Stimulated activated effector memory CD8-positive, alpha-beta T cell treated with anti-CD3 and anti-CD28 coated beads, Interleukin-12 subunit alpha, Interleukin-12 subunit beta, amount 100 ng/mL, for 72 hours (primary cell): ENCODE measurements around the gene ITPA.

Source experiments
- ATAC-seq: fragments of 150-1000 bp; cut with Tn5 transposase; 2 replicates; pipeline ENCODE4 v1.10.0; 2021
- DNase-seq, 2 donors: peaks; one replicate each; pipeline ENCODE4 v3.0.0; 2021 to 2022; ENCODE audit warnings: low spot score in 2 of 2
- H3K27ac Mint-ChIP-seq: one replicate; pipeline ENCODE4 v1.8.0; 2022; ENCODE audit warnings: mild to moderate bottlenecking, mixed read lengths
- H3K36me3 Mint-ChIP-seq: one replicate; pipeline ENCODE4 v1.8.0; 2022; ENCODE audit warnings: mild to moderate bottlenecking, mixed read lengths
- H3K4me1 Mint-ChIP-seq: one replicate; pipeline ENCODE4 v1.8.0; 2022; ENCODE audit warnings: mixed read lengths
- H3K4me3 Mint-ChIP-seq: one replicate; pipeline ENCODE4 v1.8.0; 2022; ENCODE audit warnings: mild to moderate bottlenecking, mixed read lengths
- H3K9me3 Mint-ChIP-seq: one replicate; pipeline ENCODE4 v1.8.0; 2022; ENCODE audit warnings: mixed read lengths

ITPA gene

DNA sequence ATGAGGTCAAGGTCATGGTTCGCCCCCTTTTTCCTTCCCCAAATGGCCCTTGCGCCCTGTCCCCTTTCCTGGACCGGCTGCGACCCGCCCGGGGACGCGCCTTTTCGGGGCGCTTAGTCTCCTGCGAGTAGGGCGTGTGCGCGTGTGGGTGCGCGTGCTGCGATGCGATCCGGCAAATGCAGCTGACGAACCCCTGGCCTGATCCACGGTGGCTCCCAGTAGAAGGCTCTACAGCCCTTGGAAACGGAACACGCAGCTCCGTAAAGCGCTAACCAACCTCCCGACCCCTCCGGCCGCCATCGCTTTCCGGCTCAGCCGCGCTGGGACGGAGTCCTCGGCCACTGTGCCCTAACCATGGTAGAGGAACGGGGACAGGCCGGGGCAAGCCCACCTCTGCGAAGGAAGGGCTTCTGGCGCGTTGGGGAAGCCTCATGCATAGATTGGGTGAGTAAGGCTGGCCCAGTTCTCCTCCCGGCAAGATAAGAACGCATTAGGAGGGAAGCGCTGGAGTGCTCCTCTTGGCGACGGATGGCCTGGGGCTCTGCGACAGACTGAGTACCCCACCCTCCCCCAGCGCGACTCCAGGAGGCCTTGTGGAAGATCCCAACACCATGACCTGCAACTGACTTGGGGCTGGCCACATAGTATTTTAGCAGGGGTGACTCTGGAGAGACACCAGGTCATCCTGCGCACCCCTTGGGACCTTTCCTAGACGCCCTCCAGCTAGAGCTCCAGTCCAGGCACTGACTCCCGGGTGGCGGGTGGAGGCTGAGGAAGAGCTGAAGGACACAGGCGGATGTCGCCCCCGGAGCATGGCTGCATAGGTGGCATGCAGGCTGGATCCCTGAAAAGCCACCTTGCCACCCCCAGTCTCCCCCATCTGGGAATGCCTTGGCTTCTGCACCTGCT lies 30.8 kb downstream of the ITPA start:
- Mint-ChIP-seq H3K36me3 (no peaks in the 10 kb centered on the region), H3K27ac (no peak overlapping the region), H3K4me1 (peaks cover 20% of the 10 kb centered on the region), H3K4me3 (peak overlapping the region; percentile 87), H3K9me3 (no peaks in the 10 kb centered on the region)
- ATAC-seq (no peak), DNase-seq (peak in 1 of 2 donors; percentile 60)

- Mint-ChIP-seq H3K4me1 (peaks cover 20% of the 10 kb centered on the region), H3K27ac (no peak overlapping the region), H3K36me3 (no peaks in the 10 kb centered on the region), H3K4me3 (peak overlapping the region; percentile 87), H3K9me3 (no peaks in the 10 kb centered on the region)
- no peak for ATAC-seq
- no peak for DNase-seq
These were observed 31.6 kb downstream of the ITPA start for GRCh38 chr20:3240776-3241363.

DNA sequence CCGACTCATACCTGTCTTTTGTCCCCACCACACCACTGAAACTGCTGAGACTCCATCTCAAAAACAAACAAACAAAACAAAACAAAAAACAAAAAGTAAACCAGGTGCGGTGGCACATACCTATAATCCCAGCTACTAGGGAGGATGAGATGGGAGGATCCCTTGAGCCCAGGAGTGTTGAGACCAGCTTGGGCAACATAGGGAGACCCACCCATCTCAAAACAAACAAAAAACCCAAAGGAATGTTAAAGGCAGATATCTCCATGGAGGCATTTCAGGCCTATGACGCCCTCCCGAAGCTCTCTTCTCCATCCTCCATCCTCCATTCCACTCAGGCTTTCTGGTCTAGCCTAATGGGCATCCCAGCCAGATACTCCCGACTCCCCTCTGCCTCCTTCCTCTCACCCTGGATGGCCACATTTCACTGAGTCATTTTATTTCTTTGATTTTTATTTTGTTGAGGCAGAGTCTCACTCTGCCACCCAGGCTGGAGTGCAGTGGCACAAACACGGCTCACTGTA lies 32.9 kb downstream of the ITPA start:
- DNase-seq (no peak), ATAC-seq (no peak)
- H3K4me1 Mint-ChIP-seq, result peaks cover 15% of the 10 kb centered on the region
- H3K9me3 Mint-ChIP-seq, result no peaks in the 10 kb centered on the region
- H3K27ac Mint-ChIP-seq, result no peak overlapping the region
- H3K4me3 Mint-ChIP-seq, result no peak overlapping the region
- no peaks in the 10 kb centered on the region for H3K36me3 Mint-ChIP-seq

DNA sequence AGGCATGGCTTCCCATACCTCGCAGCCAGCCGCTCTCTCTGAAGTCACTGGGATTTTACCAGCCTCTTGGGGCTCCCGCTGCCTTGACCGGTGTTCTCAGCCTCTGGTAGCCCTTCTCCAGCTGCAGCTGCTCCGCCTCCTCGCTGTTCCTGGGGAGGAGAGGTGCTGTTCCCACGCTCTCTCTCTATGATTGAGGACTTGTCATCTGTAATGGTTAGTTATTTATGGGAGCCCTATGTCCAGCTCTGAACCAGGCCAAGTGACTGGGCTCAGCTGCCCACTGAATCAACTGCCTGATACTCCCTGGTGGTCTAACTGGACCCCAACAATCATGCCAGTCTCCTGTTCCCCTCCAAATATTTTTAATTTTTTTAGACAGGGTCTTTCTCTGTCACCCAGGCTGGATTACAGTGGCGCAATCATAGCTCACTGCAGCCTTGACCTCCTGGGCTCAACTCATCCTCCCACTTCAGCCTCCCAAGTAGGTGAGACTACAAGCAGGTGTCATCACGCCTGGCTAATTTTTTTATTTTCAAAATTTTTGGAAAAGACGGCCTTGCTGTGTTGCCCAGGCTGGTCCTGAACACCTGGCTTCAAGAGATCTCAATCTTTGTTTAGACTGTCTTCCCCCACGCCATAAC lies 34.5 kb downstream of the ITPA start:
- no peaks in the 10 kb centered on the region for H3K9me3 Mint-ChIP-seq
- no peaks in the 10 kb centered on the region for H3K36me3 Mint-ChIP-seq
- no peak overlapping the region for H3K27ac Mint-ChIP-seq
- no peak for DNase-seq
- no peak for ATAC-seq
- H3K4me1 Mint-ChIP-seq, result peaks cover 15% of the 10 kb centered on the region
- H3K4me3 Mint-ChIP-seq, result no peak overlapping the region

DNA sequence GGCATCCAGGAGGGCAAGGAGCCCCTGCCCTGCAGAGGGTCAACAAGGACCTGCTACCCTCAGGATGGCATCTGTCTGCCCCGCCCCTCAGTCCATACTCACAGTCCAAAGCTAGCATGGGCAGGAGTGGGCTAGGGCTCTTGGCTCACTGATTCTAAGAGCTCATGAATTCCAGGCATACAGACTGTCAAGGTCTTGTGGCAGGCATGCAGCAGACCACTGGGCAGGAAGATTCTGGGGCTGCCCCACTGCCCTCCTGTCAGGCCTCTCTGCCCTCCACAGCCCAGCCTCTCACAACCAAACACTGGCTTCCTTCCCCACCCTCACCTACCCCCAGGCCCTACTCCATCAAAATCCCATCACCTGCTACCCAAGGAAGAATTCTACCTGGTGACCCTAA lies 35.3 kb downstream of the ITPA start:
- Mint-ChIP-seq H3K36me3 (no peaks in the 10 kb centered on the region), H3K27ac (no peak overlapping the region), H3K9me3 (no peaks in the 10 kb centered on the region), H3K4me1 (peaks cover 12% of the 10 kb centered on the region), H3K4me3 (no peak overlapping the region)
- ATAC-seq, result no peak
- no peak for DNase-seq

DNA sequence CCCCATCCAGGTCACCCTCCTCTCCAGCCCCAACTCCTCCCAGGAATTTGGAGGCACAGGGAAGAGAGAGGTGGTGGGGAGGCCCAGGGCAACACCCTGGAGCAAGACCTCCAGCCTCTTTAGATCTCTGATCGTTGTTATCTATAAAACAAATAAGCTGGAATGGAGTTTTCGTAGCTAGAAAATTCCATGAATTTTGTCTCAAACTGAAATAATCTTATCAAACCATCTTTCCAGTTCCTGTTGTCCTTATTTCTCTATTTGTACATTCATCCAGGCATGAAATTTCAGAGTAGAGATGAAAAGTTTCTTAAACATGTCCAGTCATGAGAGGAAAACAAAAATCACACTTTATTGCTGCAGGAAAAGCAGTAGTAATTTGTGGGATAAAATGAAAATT lies 35.9 kb downstream of the ITPA start:
- no peak overlapping the region for H3K4me3 Mint-ChIP-seq
- no peak for ATAC-seq

DNA sequence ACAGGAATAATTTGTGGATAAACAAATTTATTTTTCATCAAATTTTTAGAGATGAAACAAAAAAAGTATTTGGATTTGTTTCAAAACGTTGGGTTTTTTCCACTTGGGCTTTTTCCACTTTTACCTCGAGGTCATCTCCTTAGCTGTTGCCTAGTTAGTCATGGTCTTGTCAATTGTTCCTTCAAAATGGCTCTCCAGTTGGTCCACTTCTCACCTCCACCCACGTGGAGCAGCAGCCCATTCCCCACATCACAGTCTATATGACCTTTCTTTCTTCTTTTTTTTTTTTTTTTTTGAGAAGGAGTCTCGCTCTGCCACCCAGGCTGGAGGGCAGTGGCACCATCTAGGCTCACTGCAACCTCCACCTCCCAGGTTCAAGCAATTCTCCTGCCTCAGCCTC lies 36.4 kb downstream of the ITPA start:
- H3K4me3 Mint-ChIP-seq, result no peak overlapping the region
- no peaks in the 10 kb centered on the region for H3K36me3 Mint-ChIP-seq
- no peak for DNase-seq
- H3K27ac Mint-ChIP-seq, result no peak overlapping the region
- no peak for ATAC-seq
- H3K9me3 Mint-ChIP-seq, result no peaks in the 10 kb centered on the region
- H3K4me1 Mint-ChIP-seq, result peaks cover 6% of the 10 kb centered on the region

More for the DNA sequence above, 35.9 kb downstream of the ITPA start:
- no peak for DNase-seq
- Mint-ChIP-seq H3K4me1 (peaks cover 7% of the 10 kb centered on the region), H3K36me3 (no peaks in the 10 kb centered on the region), H3K9me3 (no peaks in the 10 kb centered on the region), H3K27ac (no peak overlapping the region)

- peak overlapping the region; percentile 52 for H3K27ac Mint-ChIP-seq
- no peak for ATAC-seq
- no peak overlapping the region for H3K4me3 Mint-ChIP-seq
- no peaks in the 10 kb centered on the region for H3K9me3 Mint-ChIP-seq
- H3K36me3 Mint-ChIP-seq, result no peaks in the 10 kb centered on the region
- no peaks in the 10 kb centered on the region for H3K4me1 Mint-ChIP-seq
- DNase-seq, result no peak
These were observed 37.4 kb downstream of the ITPA start for GRCh38 chr20:3246682-3247081.

GRCh38 chr20:3247638-3248037 lies 38.3 kb downstream of the ITPA start:
- H3K27ac Mint-ChIP-seq, result no peak overlapping the region
- H3K9me3 Mint-ChIP-seq, result no peaks in the 10 kb centered on the region
- no peaks in the 10 kb centered on the region for H3K4me1 Mint-ChIP-seq
- ATAC-seq (no peak), DNase-seq (no peak)
- no peak overlapping the region for H3K4me3 Mint-ChIP-seq
- no peaks in the 10 kb centered on the region for H3K36me3 Mint-ChIP-seq

GRCh38 chr20:3248167-3248992 lies 39.1 kb downstream of the ITPA start:
- peak overlapping the region; percentile 29 for H3K4me3 Mint-ChIP-seq

DNA sequence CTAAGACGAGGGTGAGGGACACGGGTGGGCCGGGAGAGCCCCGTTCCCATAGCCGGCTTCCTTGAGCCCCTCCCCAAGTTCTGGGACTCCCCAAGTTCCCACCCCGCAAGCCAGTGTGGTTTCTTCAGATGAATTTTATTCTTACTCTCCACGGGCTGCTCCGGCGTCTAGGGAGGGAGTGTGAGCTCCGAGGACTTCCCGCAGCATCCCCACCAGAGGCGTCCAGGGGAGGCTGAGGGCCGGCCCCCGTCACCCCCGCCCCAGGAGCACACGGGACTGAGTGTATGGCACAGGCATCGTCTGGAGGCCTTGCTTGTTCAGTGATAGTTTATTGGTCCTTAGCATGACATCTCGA lies 39.7 kb downstream of the ITPA start:
- DNase-seq (no peak), ATAC-seq (peak; percentile 25)
- no peaks in the 10 kb centered on the region for H3K36me3 Mint-ChIP-seq
- no peak overlapping the region for H3K27ac Mint-ChIP-seq
- H3K4me3 Mint-ChIP-seq, result peak overlapping the region; percentile 29
- no peaks in the 10 kb centered on the region for H3K4me1 Mint-ChIP-seq
- no peaks in the 10 kb centered on the region for H3K9me3 Mint-ChIP-seq

More at GRCh38 chr20:3248167-3248992, 39.1 kb downstream of the ITPA start:
- DNase-seq, result peak in 1 of 2 donors; percentile 62
- no peaks in the 10 kb centered on the region for H3K36me3 Mint-ChIP-seq
- no peaks in the 10 kb centered on the region for H3K4me1 Mint-ChIP-seq
- ATAC-seq, result peak; percentile 52
- no peaks in the 10 kb centered on the region for H3K9me3 Mint-ChIP-seq
- H3K27ac Mint-ChIP-seq, result no peak overlapping the region

GRCh38 chr20:3250091-3250504 lies 40.8 kb downstream of the ITPA start:
- H3K4me1 Mint-ChIP-seq, result no peaks in the 10 kb centered on the region
- H3K9me3 Mint-ChIP-seq, result no peaks in the 10 kb centered on the region
- H3K36me3 Mint-ChIP-seq, result peaks cover 6% of the 10 kb centered on the region
- no peak for DNase-seq
- no peak overlapping the region for H3K4me3 Mint-ChIP-seq
- no peak overlapping the region for H3K27ac Mint-ChIP-seq
- ATAC-seq, result no peak

- Mint-ChIP-seq H3K4me1 (no peaks in the 10 kb centered on the region), H3K4me3 (no peak overlapping the region), H3K36me3 (peaks cover 6% of the 10 kb centered on the region), H3K9me3 (no peaks in the 10 kb centered on the region), H3K27ac (no peak overlapping the region)
- ATAC-seq (peak; percentile 49), DNase-seq (no peak)
These were observed 42.5 kb downstream of the ITPA start for GRCh38 chr20:3251806-3252205.

DNA sequence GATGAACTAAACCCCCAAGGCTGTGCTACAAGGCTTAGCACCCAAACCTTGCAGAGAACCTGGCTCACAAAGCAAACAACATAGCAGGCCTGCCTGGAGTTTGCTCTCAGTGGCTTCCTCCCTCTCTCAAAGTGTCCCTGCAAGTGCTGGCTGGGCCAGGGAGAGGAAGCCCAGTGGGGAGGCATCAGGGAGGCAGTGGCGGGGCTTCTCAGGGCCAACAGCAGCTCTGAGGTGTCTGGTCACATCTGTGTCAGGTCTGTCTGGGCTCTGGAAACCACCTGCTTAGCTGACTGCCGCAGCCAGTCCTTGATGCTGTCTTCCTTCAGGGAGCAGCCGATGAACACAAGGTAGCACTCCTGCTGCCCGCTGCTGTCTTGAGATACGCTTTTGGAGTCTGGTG lies 46.4 kb downstream of the ITPA start:
- no peak for DNase-seq
- H3K36me3 Mint-ChIP-seq, result peaks cover 6% of the 10 kb centered on the region
- no peaks in the 10 kb centered on the region for H3K4me1 Mint-ChIP-seq
- no peaks in the 10 kb centered on the region for H3K9me3 Mint-ChIP-seq
- H3K4me3 Mint-ChIP-seq, result no peak overlapping the region
- no peak for ATAC-seq
- H3K27ac Mint-ChIP-seq, result no peak overlapping the region

DNA sequence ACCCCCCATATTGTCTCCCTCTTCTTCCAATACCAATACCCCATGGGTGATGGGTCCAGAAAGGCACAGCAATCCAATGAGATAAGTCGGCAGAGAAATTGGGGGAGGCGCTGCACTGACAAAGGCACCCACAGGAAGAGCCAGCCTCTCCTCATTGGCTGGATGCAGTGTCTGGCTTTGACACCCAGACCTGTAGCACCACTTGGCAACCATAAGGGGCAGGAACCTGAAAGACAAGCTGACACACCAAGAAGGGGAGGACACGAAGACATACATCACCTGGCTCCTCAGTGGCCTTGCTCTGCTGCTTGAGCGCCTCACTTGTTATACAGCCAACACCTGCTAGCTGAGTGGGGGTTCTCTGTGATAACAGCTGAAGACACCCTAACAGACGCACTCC lies 49.1 kb downstream of the ITPA start:
- no peak overlapping the region for H3K27ac Mint-ChIP-seq
- H3K36me3 Mint-ChIP-seq, result peaks cover 24% of the 10 kb centered on the region
- ATAC-seq (no peak), DNase-seq (no peak)
- no peak overlapping the region for H3K4me3 Mint-ChIP-seq
- H3K4me1 Mint-ChIP-seq, result no peaks in the 10 kb centered on the region
- H3K9me3 Mint-ChIP-seq, result no peaks in the 10 kb centered on the region
